Neural progenitor cell (in vitro differentiated cells): ENCODE measurements around the gene PRICKLE3. TPM values are rescaled to one million over a fixed set of nuclear protein-coding genes. Genes with fewer than 3 reads are reported as not detected.

Experiments
- DNase-seq: peaks from one replicate; pipeline ENCODE4 v3.0.0-alpha.2; 2016; ENCODE audit warnings: low spot score
- H2AFZ ChIP-seq: fragments of 200-600 bp; sonication (generic); replicated peaks from 2 replicates; pipeline ENCODE4 v1.6.1; 2016; ENCODE audit warnings: antibody characterized with exemption
- H3F3A ChIP-seq: fragments of 200-600 bp; sonication (generic); 2 replicates; pipeline ENCODE4 v1.6.1; 2016; ENCODE audit warnings: antibody characterized with exemption, low read depth
- H3K27ac ChIP-seq: fragments of 200-600 bp; sonication (generic); 2 replicates; pipeline ENCODE4 v1.5.1; 2016; ENCODE audit warnings: mild to moderate bottlenecking
- H3K27me3 ChIP-seq: fragments of 200-600 bp; sonication (generic); 2 replicates; pipeline ENCODE4 v1.6.1; 2016; ENCODE audit warnings: mild to moderate bottlenecking, moderate library complexity
- H3K36me3 ChIP-seq: fragments of 200-600 bp; sonication (generic); 2 replicates; pipeline ENCODE4 v1.5.1; 2016
- H3K4me1 ChIP-seq: fragments of 200-600 bp; sonication (generic); 2 replicates; pipeline ENCODE4 v1.6.1; 2016; ENCODE audit warnings: mixed run types
- H3K4me2 ChIP-seq: fragments of 200-600 bp; sonication (generic); 2 replicates; pipeline ENCODE4 v1.6.1; 2016
- H3K4me3 ChIP-seq: fragments of 200-600 bp; sonication (generic); 2 replicates; pipeline ENCODE4 v1.5.1; 2016
- H3K79me2 ChIP-seq: fragments of 200-600 bp; sonication (generic); 2 replicates; pipeline ENCODE4 v1.6.1; 2016; ENCODE audit warnings: low read depth
- H3K9ac ChIP-seq: fragments of 200-600 bp; sonication (generic); 2 replicates; pipeline ENCODE4 v1.6.1; 2016
- H3K9me3 ChIP-seq: fragments of 200-600 bp; sonication (generic); 2 replicates; pipeline ENCODE4 v1.5.1; 2016; ENCODE audit warnings: low read depth
- H4K20me1 ChIP-seq: fragments of 200-600 bp; sonication (generic); 2 replicates; pipeline ENCODE4 v1.6.1; 2016; ENCODE audit warnings: low read depth
- H3K27ac Mint-ChIP-seq: 3 replicates; pipeline ENCODE4 v1.8.0; 2021; ENCODE audit warnings: mixed read lengths
- H3K27me3 Mint-ChIP-seq: 2 replicates; pipeline ENCODE4 v1.8.0; 2022; ENCODE audit warnings: low read depth, mild to moderate bottlenecking, inconsistent platforms, moderate library complexity, mixed read lengths; ENCODE audit not compliant: insufficient read depth
- H3K36me3 Mint-ChIP-seq: 3 replicates; pipeline ENCODE4 v1.8.0; 2021; ENCODE audit warnings: mixed read lengths
- H3K4me1 Mint-ChIP-seq: 3 replicates; pipeline ENCODE4 v1.8.0; 2021; ENCODE audit warnings: mixed read lengths
- H3K4me3 Mint-ChIP-seq: 3 replicates; pipeline ENCODE4 v1.8.0; 2021; ENCODE audit warnings: mild to moderate bottlenecking, moderate library complexity, mixed read lengths
- H3K9me3 Mint-ChIP-seq: 3 replicates; pipeline ENCODE4 v1.8.0; 2020; ENCODE audit warnings: mixed read lengths
- EZH2 ChIP-seq: fragments of 200-600 bp; sonication (generic); IDR thresholded peaks from 2 replicates; pipeline ENCODE4 v1.6.1; 2017; ENCODE audit warnings: antibody characterized with exemption, mild to moderate bottlenecking, moderate library complexity
- EZH2phosphoT487 ChIP-seq: fragments of 200-600 bp; sonication (generic); IDR thresholded peaks from 2 replicates; pipeline ENCODE4 v1.6.1; 2017; ENCODE audit warnings: antibody characterized with exemption
- total RNA-seq: library from RNA; depleted of rRNA; stranded (reverse); fragments of >200 nt; gene quantifications from 2 replicates; pipeline ENCODE4 v1.2.3, GENCODE V29; 2015; ENCODE audit warnings: low replicate concordance
- TF ChIP-seq, protein P1 (sequence below): fragments of 200-600 bp; sonication (generic); IDR thresholded peaks from 2 replicates; pipeline ENCODE4 v1.5.1; 2017; ENCODE audit warnings: antibody characterized with exemption, mild to moderate bottlenecking

PRICKLE3 gene
- total RNA-seq, 1 donor from 2014 or later = 0.28 TPM

DNA sequence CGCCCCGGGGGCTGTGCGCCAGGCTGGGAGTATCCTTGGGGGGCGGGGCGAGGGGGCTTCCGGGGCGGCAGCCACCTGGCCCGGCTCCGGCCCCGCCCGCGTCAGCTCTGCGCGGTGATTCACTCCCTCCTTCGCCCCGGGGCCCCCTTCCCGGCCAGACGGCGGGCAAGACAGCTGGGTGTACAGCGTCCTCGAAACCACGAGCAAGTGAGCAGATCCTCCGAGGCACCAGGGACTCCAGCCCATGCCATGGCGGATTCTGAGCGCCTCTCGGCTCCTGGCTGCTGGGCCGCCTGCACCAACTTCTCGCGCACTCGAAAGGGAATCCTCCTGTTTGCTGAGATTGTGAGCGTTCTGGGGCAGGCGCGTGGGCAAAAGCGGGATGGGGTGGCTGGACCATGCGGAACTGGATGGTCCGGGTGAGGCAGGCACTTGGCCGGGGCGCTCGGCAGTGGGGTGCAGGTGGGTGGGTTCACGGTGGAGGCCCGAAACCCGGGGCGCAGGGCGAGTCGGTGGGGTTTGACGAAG is 14.4 kb downstream of the PRICKLE3 start, which contains the start of gene PLP2:
Gene PLP2 (plus strand): TSS at position 147 of the 528 bp plus-strand sequence. CDS start 103 bp downstream, at position 250.
- DNase-seq = peak; percentile 43
- H3K4me3 ChIP-seq = peak within 1 kb of the TSS; percentile 37
- peaks cover 7% of the 10 kb centered on the region for H3K36me3 Mint-ChIP-seq
- peaks cover 9% of the 10 kb centered on the region for H3K4me1 ChIP-seq
- peak within 1 kb of the TSS; percentile 76 for H3K4me2 ChIP-seq
- TF ChIP-seq EZH2 = peak; percentile 70
- TF ChIP-seq, protein P1, sequence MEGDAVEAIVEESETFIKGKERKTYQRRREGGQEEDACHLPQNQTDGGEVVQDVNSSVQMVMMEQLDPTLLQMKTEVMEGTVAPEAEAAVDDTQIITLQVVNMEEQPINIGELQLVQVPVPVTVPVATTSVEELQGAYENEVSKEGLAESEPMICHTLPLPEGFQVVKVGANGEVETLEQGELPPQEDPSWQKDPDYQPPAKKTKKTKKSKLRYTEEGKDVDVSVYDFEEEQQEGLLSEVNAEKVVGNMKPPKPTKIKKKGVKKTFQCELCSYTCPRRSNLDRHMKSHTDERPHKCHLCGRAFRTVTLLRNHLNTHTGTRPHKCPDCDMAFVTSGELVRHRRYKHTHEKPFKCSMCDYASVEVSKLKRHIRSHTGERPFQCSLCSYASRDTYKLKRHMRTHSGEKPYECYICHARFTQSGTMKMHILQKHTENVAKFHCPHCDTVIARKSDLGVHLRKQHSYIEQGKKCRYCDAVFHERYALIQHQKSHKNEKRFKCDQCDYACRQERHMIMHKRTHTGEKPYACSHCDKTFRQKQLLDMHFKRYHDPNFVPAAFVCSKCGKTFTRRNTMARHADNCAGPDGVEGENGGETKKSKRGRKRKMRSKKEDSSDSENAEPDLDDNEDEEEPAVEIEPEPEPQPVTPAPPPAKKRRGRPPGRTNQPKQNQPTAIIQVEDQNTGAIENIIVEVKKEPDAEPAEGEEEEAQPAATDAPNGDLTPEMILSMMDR = no peak
- peak; percentile 9 for TF ChIP-seq EZH2phosphoT487
- peak within 1 kb of the TSS; percentile 73 for H3K4me3 Mint-ChIP-seq
- no peak within 1 kb of the TSS for H3K9ac ChIP-seq
- peaks cover 32% of the 10 kb centered on the region for H3K9me3 Mint-ChIP-seq
- H3K27me3 ChIP-seq = peaks cover 51% of the 10 kb centered on the region
- H3K9me3 ChIP-seq = no peaks in the 10 kb centered on the region
- H4K20me1 ChIP-seq = no peaks in the 10 kb centered on the region
- no peaks in the 10 kb centered on the region for H3F3A ChIP-seq
- H3K27ac ChIP-seq = no peak within 1 kb of the TSS
- no peak within 1 kb of the TSS for H3K27ac Mint-ChIP-seq
- no peaks in the 10 kb centered on the region for H3K36me3 ChIP-seq
- H3K79me2 ChIP-seq = no peaks in the 10 kb centered on the region
- peaks cover 6% of the 10 kb centered on the region for H3K4me1 Mint-ChIP-seq
- peaks cover 28% of the 10 kb centered on the region for H3K27me3 Mint-ChIP-seq
- no peak within 1 kb of the TSS for H2AFZ ChIP-seq

DNA sequence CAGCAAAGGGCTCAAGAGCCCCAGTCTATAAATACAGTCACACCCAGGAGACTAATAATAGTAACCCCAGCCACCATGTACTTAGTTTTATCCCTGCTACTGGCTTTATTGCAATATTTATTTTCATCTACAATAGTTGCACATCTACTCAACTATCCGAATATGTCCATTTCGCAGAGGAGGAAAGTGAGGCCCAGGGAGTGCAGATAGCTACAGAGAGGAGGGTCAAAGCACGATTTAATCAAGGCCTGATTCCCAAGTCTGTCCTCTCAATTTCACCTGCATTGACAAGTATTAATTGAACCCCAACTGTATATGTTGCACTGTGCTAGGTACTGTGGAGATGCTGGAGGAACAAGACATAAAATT is 18.4 kb downstream of the PRICKLE3 start:
- no peaks in the 10 kb centered on the region for H4K20me1 ChIP-seq
- H3K4me3 ChIP-seq = no peak overlapping the region
- H2AFZ ChIP-seq = no peak overlapping the region
- no peaks in the 10 kb centered on the region for H3K9me3 ChIP-seq
- Mint-ChIP-seq H3K4me1 (peaks cover 16% of the 10 kb centered on the region), H3K4me3 (no peak overlapping the region), H3K9me3 (peaks cover 21% of the 10 kb centered on the region), H3K27ac (no peak overlapping the region), H3K27me3 (peaks cover 20% of the 10 kb centered on the region), H3K36me3 (no peaks in the 10 kb centered on the region)
- no peak for DNase-seq
- peaks cover 11% of the 10 kb centered on the region for H3K4me1 ChIP-seq
- no peak overlapping the region for H3K9ac ChIP-seq
- no peak overlapping the region for H3K27ac ChIP-seq
- H3K4me2 ChIP-seq = peak overlapping the region; percentile 69
- H3K79me2 ChIP-seq = no peaks in the 10 kb centered on the region
- no peaks in the 10 kb centered on the region for H3F3A ChIP-seq
- TF ChIP-seq, protein P1 = no peak
- H3K36me3 ChIP-seq = no peaks in the 10 kb centered on the region
- peaks cover 67% of the 10 kb centered on the region for H3K27me3 ChIP-seq

DNA sequence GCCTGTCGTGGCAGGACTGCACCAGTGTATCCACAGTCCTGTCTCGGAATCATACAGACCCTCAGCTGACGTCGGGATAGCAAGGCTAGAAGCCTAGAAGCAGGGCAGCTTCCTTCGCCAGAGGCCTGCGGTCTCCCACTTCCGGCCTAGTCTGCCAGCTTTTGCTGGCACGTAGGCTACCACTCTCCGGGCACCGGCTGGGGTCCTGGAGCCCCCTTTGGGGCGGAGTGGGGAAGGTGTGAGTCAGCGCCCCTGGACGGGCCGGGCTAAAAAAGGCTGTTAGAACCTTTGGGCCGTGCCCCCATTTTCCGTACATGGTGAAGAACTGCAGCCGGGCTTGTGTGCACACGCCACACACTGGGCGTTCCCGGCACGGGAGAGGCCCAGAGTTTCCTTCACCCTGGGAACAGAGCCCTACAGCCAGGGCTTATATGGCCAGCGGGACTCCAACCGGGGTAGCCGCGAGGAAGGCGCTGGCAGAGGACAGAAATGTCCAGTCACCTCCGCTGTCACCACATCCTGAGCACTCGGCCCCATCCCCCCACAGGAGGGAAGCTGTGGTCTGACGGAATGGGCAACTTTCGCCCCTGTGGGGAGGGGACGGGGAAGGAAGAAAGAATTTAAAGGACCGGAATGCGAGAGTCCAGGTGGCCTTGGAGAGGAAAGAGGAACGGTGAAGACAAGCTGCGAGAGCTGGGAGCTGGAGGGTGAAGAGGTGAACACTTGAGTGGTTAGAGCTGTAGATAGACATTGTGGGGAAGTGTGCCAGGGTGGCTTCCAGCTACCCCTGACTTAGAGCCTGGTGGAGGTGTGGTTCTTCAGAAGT is 19.0 kb downstream of the PRICKLE3 start:
- no peak overlapping the region for H3K27ac ChIP-seq
- H3K27me3 ChIP-seq = peaks cover 67% of the 10 kb centered on the region
- no peaks in the 10 kb centered on the region for H3K9me3 ChIP-seq
- no peaks in the 10 kb centered on the region for H4K20me1 ChIP-seq
- H3K4me3 Mint-ChIP-seq = peak overlapping the region; percentile 79
- H3K36me3 Mint-ChIP-seq = no peaks in the 10 kb centered on the region
- H3K79me2 ChIP-seq = no peaks in the 10 kb centered on the region
- peaks cover 11% of the 10 kb centered on the region for H3K4me1 ChIP-seq
- peaks cover 20% of the 10 kb centered on the region for H3K9me3 Mint-ChIP-seq
- H3K4me1 Mint-ChIP-seq = peaks cover 16% of the 10 kb centered on the region
- H3K27ac Mint-ChIP-seq = no peak overlapping the region
- H3K4me2 ChIP-seq = peak overlapping the region; percentile 69
- H3F3A ChIP-seq = no peaks in the 10 kb centered on the region
- no peak overlapping the region for H3K9ac ChIP-seq
- TF ChIP-seq, protein P1 = no peak
- TF ChIP-seq EZH2phosphoT487 = no peak
- TF ChIP-seq EZH2 = no peak
- DNase-seq = peak; percentile 20
- H2AFZ ChIP-seq = peak overlapping the region; percentile 70
- peaks cover 20% of the 10 kb centered on the region for H3K27me3 Mint-ChIP-seq
- no peaks in the 10 kb centered on the region for H3K36me3 ChIP-seq
- H3K4me3 ChIP-seq = peak overlapping the region; percentile 31
